Superior temporal gyrus (tissue), 1 donor: ENCODE measurements around the gene SLC27A4.

ENCODE experiments used
- DNase-seq: peaks from one replicate; pipeline ENCODE4 v3.0.0-alpha.2; 2016; ENCODE audit errors: extremely low spot score

Gene SLC27A4

DNA sequence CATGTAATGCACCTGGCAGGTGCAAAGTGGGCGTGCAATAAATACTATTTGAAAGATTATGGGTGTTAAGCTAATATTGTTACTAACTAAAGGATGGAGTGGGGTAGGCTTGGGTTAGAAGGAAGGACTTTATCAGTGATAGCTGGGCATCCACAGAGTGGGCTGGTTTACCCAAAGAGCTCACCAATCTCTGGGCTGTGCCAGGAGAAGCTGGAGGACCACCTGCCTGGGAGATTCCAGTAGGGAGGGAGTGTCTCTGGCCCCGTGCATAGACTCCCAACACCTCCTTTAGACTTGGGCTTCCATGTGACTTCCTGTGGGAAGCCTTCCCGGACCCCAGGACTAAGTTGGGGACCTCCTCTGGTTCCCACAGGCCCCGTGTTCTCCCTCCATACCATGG is 25.2 kb downstream of the SLC27A4 start:
- DNase-seq, result no peak

DNA sequence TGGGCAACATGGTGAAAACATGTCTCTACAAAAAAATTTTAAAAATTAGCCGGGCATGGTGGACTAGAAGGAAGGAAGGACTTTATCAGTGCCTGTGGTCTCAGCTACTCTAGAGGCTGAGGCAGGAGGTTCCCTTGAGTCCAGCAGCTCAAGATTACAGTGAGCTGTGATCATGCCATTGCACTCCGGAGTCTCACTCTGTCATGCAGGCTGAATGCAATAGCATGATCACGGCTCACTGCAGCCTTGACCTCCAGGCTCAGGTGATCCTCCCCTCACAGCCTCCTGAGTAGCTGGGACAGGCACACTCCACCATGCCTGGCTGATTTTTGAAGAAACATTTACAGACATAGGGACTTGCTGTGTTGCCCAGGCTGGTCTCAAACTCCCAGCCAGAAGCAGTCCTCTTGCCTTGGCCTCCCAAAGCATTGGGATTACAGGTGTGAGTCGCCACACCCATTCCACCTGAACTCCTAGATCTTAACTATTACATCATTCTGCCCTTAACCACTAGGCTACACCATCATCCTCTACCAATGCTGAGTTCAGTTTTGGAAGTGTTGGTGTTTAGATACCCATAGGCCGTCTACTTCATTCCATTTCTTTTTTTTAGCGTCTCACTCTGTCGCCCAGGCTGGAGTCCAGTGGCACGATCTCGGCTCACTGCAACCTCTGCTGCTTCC is 28.8 kb downstream of the SLC27A4 start:
- DNase-seq, result no peak

DNA sequence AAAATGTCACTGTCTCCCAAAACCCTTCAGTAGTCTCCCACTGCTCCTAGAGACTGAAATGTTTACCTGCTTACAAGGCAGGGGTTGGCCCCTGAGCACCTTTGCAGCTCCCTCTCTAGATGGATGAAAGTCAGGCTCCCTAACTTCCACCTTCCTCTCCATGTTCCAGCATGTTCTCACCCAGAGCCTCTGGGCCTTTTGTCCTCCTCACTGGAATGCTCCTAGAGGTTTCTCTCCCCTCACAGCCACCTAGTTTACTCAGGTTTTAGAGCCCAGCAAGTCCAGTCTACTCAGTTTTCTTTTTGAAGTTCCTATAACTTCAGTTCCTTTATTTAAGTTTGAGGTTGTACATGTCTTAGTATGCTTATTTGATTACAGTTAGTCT is 30.0 kb downstream of the SLC27A4 start:
- DNase-seq, result no peak

DNA sequence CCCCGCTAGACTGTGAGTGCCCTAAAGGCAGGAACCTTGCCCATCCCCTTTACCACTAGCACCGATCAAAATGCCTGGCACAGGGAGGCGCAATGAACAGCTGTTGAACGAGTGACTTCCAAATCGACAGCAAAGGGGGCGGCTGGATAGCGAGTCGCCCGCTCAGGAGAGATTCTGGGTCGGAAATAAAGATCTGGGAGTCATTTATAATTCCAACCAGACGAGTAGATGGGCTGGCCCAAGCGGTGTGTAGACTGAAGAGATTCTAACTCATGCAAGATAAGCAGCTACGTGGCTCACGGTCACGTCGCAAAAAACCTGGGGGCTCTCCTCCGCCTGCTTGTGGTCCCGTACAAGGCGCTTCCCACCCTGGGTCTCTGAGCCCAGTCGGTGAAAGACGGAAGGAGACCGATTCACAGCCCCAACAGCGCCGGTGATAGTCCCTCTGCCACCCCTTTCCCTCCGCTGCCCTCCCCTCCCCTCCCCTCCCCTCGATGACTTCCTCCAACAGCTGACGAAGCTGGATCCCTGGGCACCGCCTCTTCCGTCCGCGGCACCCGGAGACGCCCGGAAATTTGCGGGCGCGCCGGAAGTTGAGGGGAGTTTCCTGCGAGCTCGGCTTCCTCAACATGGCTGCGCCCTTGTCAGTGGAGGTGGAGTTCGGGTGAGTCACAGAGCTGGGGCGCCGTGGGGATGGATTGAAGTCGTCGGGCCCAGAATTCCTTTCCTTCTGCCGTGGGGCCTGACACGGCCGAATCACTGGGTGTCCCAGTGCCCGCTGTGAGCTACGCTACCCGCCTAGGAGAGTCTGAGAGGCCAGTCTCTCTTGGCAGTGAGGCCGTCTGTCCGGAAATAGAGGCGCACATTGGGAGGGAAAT is 30.7 kb downstream of the SLC27A4 start, which contains the start of gene URM1:
TSS of gene URM1 (plus strand) at position 623 of the 878 bp plus-strand sequence. CDS start at position 630, 7 bp downstream.
- DNase-seq, result peak; percentile 98

GRCh38 chr9:128371630-128372117 is 31.3 kb downstream of the SLC27A4 start:
- no peak for DNase-seq

DNA sequence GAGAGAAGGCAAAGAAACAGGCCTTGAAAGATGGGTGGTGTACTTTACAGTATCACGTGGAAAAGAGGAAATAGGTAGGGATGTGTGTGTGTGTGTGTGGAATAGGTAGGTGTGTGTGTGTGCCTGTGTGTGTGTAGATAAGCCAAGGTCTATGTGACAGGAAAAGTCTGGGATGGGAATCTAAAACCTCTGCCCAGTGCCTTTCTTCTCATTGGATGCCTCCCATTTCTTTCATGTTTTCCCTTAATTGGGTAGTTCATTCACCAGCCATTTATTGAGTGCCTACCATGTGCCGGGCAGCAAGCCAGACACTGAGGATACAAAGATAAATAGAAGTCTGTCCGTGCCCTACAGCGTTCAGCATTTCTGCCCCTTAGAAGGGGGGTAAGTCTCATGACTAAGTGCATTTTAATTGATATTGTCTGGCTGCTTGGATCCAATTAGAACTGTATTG is 31.9 kb downstream of the SLC27A4 start:
- peak; percentile 89 for DNase-seq

DNA sequence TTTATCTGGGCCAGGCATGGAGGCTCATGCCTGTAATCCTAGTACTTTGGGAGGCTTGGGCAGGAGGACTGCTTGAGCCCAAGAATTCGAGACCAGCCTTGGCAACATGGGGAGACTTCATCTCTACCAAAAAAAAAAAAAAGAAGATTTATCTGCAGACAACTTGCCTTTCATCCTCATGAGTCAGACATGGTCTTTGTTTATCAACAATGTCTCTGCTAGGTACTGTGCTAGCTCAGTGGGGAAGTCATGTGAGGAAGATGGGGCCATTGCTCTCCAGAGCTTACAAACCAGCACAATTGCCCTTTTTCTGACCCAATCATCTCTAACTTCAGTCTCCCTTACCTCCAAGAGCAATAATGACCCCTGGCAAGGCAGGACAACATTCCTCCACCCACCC is 32.5 kb downstream of the SLC27A4 start:
- no peak for DNase-seq

DNA sequence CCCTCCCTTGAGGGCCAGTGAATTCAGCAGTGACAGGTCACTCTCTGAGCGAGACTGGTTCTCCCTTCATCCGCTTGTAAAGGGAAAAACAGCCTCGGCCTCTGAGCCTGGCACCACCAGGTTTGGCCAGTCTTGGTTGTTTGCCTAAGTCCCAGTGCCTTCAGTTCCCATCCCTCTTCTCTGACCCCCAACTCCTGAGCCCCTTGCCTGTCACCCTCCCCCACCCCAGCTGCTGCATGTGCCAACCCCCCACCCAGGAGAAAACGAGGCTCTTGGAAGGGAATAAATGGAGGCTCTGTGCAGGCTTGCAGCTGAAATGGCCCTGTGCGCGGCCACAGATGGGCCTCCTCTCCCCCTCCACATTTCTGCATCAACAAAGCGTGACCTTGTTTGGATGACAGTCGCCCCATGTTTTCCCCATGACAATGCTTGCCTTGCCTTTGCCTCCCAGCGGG is 33.9 kb downstream of the SLC27A4 start:
- DNase-seq, result peak; percentile 94

DNA sequence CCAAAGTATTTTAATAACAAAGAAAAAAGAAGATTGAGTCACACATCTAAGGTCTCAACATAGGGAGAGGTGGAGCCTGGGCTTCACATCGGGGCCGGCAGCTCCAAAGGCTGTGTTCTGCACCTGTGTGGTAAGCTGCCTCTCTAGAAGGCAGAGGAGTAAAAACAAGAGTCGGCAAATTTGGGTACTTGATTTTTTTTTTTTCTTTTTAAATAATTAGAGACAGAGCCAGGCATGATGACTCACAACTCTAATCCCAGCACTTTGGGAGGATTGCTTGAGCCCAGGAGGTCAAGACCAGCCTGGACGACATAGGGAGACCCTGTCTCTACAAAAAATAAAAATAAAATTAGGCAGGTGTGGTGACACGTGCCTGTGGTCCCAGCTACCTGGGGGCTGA is 35.5 kb downstream of the SLC27A4 start:
- no peak for DNase-seq

GRCh38 chr9:128382261-128382660 is 41.9 kb downstream of the SLC27A4 start:
- no peak for DNase-seq

DNA sequence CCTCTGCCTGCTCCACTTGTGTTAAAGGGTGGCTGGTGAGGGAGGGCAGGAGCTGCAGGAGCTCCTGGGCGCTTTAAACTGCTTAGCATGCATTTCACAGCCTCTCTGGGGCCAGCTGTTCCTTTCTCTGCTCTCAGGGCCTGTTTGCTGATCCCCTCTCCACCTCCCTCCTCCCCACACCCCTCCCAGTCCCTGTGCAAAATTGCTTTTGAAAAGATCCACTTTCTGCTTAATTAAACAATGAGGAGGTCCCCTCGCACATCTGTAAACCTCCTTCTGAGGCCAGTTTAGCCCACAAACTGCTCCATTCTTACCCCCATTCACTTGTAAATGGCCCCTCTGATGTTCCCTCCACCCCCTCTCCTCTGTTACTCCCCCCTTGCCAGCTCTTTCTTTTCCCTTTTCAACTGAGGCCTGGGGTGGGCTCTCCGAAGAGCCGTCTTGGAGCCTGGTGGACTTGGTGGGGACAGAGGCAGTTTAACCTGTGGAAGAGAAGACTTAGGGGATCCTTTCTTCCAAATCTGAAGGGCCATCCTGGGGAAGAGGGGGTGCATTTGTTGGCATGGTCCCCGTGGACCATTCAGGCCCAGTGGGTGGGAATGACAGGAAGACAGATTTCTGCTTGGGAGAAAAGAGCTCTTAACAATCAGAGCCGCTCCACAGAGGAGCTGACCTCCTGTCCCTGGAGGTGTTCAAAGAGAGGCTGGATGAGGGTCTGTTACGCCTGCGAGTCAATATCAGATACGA is 42.9 kb downstream of the SLC27A4 start:
- DNase-seq, result peak; percentile 77

DNA sequence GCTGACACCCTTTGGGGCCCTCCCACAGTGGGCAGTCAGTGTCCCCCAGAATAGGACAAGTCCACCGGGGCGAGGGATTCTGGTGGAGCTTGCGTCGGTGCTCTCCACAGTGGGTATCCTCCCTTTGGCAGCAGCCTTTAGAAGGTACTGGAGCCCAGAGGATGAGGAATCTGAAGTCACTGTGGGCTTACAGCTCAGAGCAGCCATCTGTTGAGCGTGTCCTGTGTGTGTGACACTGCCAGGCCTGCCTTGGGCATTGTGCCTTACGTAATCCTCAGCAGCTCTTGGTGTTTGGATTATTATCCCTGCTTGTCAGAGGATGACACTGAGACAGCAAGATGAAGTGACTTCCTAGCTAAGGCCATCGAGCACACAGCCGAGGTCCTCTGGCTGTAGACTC is 43.5 kb downstream of the SLC27A4 start:
- DNase-seq, result peak; percentile 89

- no peak for DNase-seq
Measured at GRCh38 chr9:128384801-128385495, 44.6 kb downstream of the SLC27A4 start.

GRCh38 chr9:128385496-128386460 is 45.5 kb downstream of the SLC27A4 start:
- no peak for DNase-seq

DNA sequence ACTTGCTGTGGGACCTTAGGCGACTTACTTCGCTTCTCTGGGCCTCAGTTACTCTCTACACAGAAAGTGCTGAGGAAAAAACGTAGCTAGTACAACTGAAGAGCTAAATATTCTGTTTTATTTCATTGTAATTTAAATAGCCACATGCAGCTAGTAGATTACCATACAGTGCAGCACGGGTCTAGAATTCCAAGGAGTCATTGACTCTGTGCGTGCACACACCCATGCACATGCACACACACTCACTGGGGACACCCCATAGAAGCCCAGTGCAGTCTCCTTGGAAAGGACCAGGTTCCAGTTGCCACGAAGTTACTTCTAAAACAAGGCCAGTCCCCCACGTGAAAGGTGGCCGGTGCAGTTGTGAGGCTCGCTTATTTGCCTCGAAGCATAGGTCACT is 47.8 kb downstream of the SLC27A4 start:
- no peak for DNase-seq

GRCh38 chr9:128389395-128390149 is 49.2 kb downstream of the SLC27A4 start:
- DNase-seq, result peak; percentile 63

- DNase-seq, result no peak
Measured at GRCh38 chr9:128390150-128390812, 50.0 kb downstream of the SLC27A4 start.

- peak; percentile 75 for DNase-seq
Measured at GRCh38 chr9:128390813-128391711, 50.7 kb downstream of the SLC27A4 start.
